IMR-90 (cell line): ENCODE data around the gene ZNF691. TPM values are rescaled to one million over a fixed set of nuclear protein-coding genes. Genes with fewer than 3 reads are reported as not detected.

ENCODE experiments used
- ATAC-seq: fragments of 200-7000 bp; cut with Tn5 transposase; 2 replicates; pipeline ENCODE4 v1.9.1; 2020; ENCODE audit warnings: low read depth, mild to moderate bottlenecking, moderate library complexity
- BruUV-seq: library from RNA; stranded (reverse); fragments of 400-500 nt; replicated peaks from 2 replicates; lab custom pipeline; 2021; lab: Mats Ljungman, UMichigan
- CTCF ChIA-PET: fragments of 300-600 bp; formaldehyde crosslinking; extraction: SDS; loops from one replicate; lab custom pipeline; 2021; ENCODE audit warnings: antibody characterized with exemption; lab: Yijun Ruan, JAX
- POLR2A ChIA-PET: fragments of 300-600 bp; sonication (Branson Sonifier 250); formaldehyde crosslinking; loops from one replicate; lab custom pipeline; 2022; ENCODE audit warnings: antibody characterized with exemption; ENCODE audit not compliant: unreplicated experiment; lab: Charles Lee
- DNase-seq: peaks from one replicate; pipeline ENCODE4 v3.0.0; 2013
- H2AFZ ChIP-seq: replicated peaks from 2 replicates; pipeline ENCODE3; 2013; ENCODE audit warnings: low read length, mild to moderate bottlenecking; ENCODE audit not compliant: poor library complexity
- H2AK5ac ChIP-seq: 2 replicates; pipeline ENCODE4 v1.6.1; 2013; ENCODE audit warnings: low read depth, low read length, inconsistent platforms
- H2AK9ac ChIP-seq: replicated peaks from 2 replicates; pipeline ENCODE3; 2013; ENCODE audit warnings: mild to moderate bottlenecking, low read depth, low read length, moderate library complexity; ENCODE audit not compliant: poor library complexity
- H2BK120ac ChIP-seq: 2 replicates; pipeline ENCODE4 v1.6.1; 2013; ENCODE audit warnings: low read depth, low read length, inconsistent platforms
- H2BK15ac ChIP-seq: 3 replicates; pipeline ENCODE4 v1.6.1; 2013; ENCODE audit warnings: low read depth, low read length, inconsistent platforms
- H2BK20ac ChIP-seq: 2 replicates; pipeline ENCODE4 v1.6.1; 2013; ENCODE audit warnings: low read depth, mild to moderate bottlenecking, inconsistent platforms, low read length, moderate library complexity
- H2BK5ac ChIP-seq: 2 replicates; pipeline ENCODE4 v1.6.1; 2013; ENCODE audit warnings: mild to moderate bottlenecking, low read depth, low read length, inconsistent platforms; ENCODE audit not compliant: poor library complexity, severe bottlenecking
- H3K14ac ChIP-seq: replicated peaks from 2 replicates; pipeline ENCODE4 v1.6.1; 2013; ENCODE audit warnings: low read depth, low read length, inconsistent platforms
- H3K18ac ChIP-seq: 2 replicates; pipeline ENCODE4 v1.6.1; 2013; ENCODE audit warnings: low read depth, low read length, control low read depth
- H3K23ac ChIP-seq: 2 replicates; pipeline ENCODE4 v1.6.1; 2013; ENCODE audit warnings: low read depth, low read length, inconsistent platforms
- H3K27ac ChIP-seq: 2 replicates; pipeline ENCODE4 v1.5.1; 2013; ENCODE audit warnings: mild to moderate bottlenecking, control low read depth, low read length; ENCODE audit not compliant: insufficient read depth
- H3K27me3 ChIP-seq: 2 replicates; pipeline ENCODE4 v1.6.1; 2013; ENCODE audit warnings: low read length; ENCODE audit not compliant: control insufficient read depth, insufficient read depth
- H3K36me3 ChIP-seq: 2 replicates; pipeline ENCODE4 v1.6.1; 2013; ENCODE audit warnings: low read length, mixed read lengths; ENCODE audit not compliant: control insufficient read depth, insufficient read depth
- H3K4ac ChIP-seq: 2 replicates; pipeline ENCODE4 v1.6.1; 2013; ENCODE audit warnings: low read depth, low read length, inconsistent platforms
- H3K4me1 ChIP-seq: 2 replicates; pipeline ENCODE4 v1.6.1; 2013; ENCODE audit warnings: low read length, mixed read lengths; ENCODE audit not compliant: control insufficient read depth, insufficient read depth
- H3K4me2 ChIP-seq: 2 replicates; pipeline ENCODE4 v1.6.1; 2013; ENCODE audit warnings: low read depth, mild to moderate bottlenecking, control low read depth, low read length, moderate library complexity
- H3K4me3 ChIP-seq: 2 replicates; pipeline ENCODE4 v1.5.1; 2013; ENCODE audit warnings: low read depth, mild to moderate bottlenecking, control low read depth, low read length, moderate library complexity; ENCODE audit not compliant: insufficient read depth
- H3K56ac ChIP-seq: 2 replicates; pipeline ENCODE4 v1.6.1; 2013; ENCODE audit warnings: low read length, inconsistent platforms; ENCODE audit not compliant: insufficient read depth; ENCODE audit errors: extremely low read depth
- H3K79me1 ChIP-seq, 2 experiments: 2 replicates each; pipeline ENCODE4 v1.6.1; 2013; ENCODE audit warnings: low read length in 2 of 2, inconsistent platforms in 1 of 2, low read depth in 1 of 2
- H3K9ac ChIP-seq: 2 replicates; pipeline ENCODE4 v1.6.1; 2013; ENCODE audit warnings: low read depth, low read length, control low read depth
- H3K9me1 ChIP-seq: 2 replicates; pipeline ENCODE4 v1.6.1; 2013; ENCODE audit warnings: low read length, inconsistent platforms; ENCODE audit not compliant: insufficient read depth
- H3K9me3 ChIP-seq: 2 replicates; pipeline ENCODE4 v1.6.1; 2013; ENCODE audit warnings: low read length; ENCODE audit not compliant: control insufficient read depth, insufficient read depth
- H4K20me1 ChIP-seq: 2 replicates; pipeline ENCODE4 v1.6.1; 2013; ENCODE audit warnings: low read length, inconsistent platforms; ENCODE audit not compliant: insufficient read depth
- H4K5ac ChIP-seq: 2 replicates; pipeline ENCODE4 v1.6.1; 2013; ENCODE audit warnings: mild to moderate bottlenecking, low read depth, low read length, control low read depth
- H4K8ac ChIP-seq, 2 experiments: 2 replicates each; pipeline ENCODE4 v1.6.1; 2013; ENCODE audit warnings: low read depth in 2 of 2, low read length in 2 of 2, control low read depth in 1 of 2, inconsistent platforms in 1 of 2
- H4K91ac ChIP-seq: 2 replicates; pipeline ENCODE4 v1.6.1; 2013; ENCODE audit warnings: low read depth, low read length, inconsistent platforms; ENCODE audit not compliant: insufficient read depth
- BHLHE40 ChIP-seq: fragments of 150-350 bp; IDR thresholded peaks from 2 replicates; pipeline ENCODE4 v1.6.1; 2016; ENCODE audit warnings: mild to moderate bottlenecking, low read depth, low read length
- CEBPB ChIP-seq: IDR thresholded peaks from 2 replicates; pipeline ENCODE4 v1.6.1; 2012; ENCODE audit warnings: low read depth, low read length, improper control_type of control experiment
- CHD1 ChIP-seq: IDR thresholded peaks from 2 replicates; pipeline ENCODE4 v1.6.1; 2012; ENCODE audit warnings: low read depth, low read length, improper control_type of control experiment
- CTCF ChIP-seq: conservative IDR thresholded peaks from 2 replicates; pipeline ENCODE4 v1.5.1; 2012; ENCODE audit warnings: mild to moderate bottlenecking, low read depth, low read length, improper control_type of control experiment
- ELK1 ChIP-seq: fragments of 150-350 bp; IDR thresholded peaks from 2 replicates; pipeline ENCODE4 v1.6.1; 2016; ENCODE audit warnings: low read depth, mild to moderate bottlenecking, low read length, moderate library complexity, borderline replicate concordance
- FOS ChIP-seq: fragments of 150-350 bp; IDR thresholded peaks from 2 replicates; pipeline ENCODE4 v1.6.1; 2016; ENCODE audit warnings: low read depth, low read length
- MAFK ChIP-seq: IDR thresholded peaks from 2 replicates; pipeline ENCODE4 v1.6.1; 2012; ENCODE audit warnings: low read depth, low read length, improper control_type of control experiment
- MXI1 ChIP-seq: IDR thresholded peaks from 2 replicates; pipeline ENCODE4 v1.6.1; 2012; ENCODE audit warnings: low read depth, mild to moderate bottlenecking, low read length, moderate library complexity, borderline replicate concordance
- NFE2L2 ChIP-seq: fragments of 150-350 bp; IDR thresholded peaks from 2 replicates; pipeline ENCODE4 v1.6.1; 2016; ENCODE audit warnings: low read depth, mild to moderate bottlenecking, low read length
- POLR2A ChIP-seq: IDR thresholded peaks from 2 replicates; pipeline ENCODE4 v1.6.1; 2012; ENCODE audit warnings: mild to moderate bottlenecking, low read depth, low read length
- RAD21 ChIP-seq: IDR thresholded peaks from 2 replicates; pipeline ENCODE4 v1.6.1; 2012; ENCODE audit warnings: low read length, improper control_type of control experiment
- RCOR1 ChIP-seq: IDR thresholded peaks from 2 replicates; pipeline ENCODE4 v1.6.1; 2012; ENCODE audit warnings: mild to moderate bottlenecking, low read length, improper control_type of control experiment; ENCODE audit not compliant: insufficient replicate concordance
- RFX5 ChIP-seq: IDR thresholded peaks from 2 replicates; pipeline ENCODE4 v1.8.0; 2012; ENCODE audit warnings: low read depth, mild to moderate bottlenecking, low read length, moderate library complexity
- SMC3 ChIP-seq: fragments of 150-350 bp; IDR thresholded peaks from 2 replicates; pipeline ENCODE4 v1.6.1; 2016; ENCODE audit warnings: low read depth, mild to moderate bottlenecking, antibody characterized with exemption, low read length, moderate library complexity
- WGBS, 2 experiments: methylation state at CpG; one replicate each; pipeline versions ENCODE4 v1.1.5 to v1.1.7; 2013; ENCODE audit warnings: missing lambda C conversion rate in 2 of 2; ENCODE audit not compliant: insufficient read length in 1 of 2; ENCODE audit errors: extremely low coverage in 2 of 2; 5-methylcytosine and 5-hydroxymethylcytosine counted together
- dilution Hi-C: fragments of 300-500 bp; cut with HindIII; formaldehyde crosslinking; loops from one replicate; pipeline ENCODE4 v1.14.3; 2018; ENCODE audit warnings: low sequenced_read_pairs; ENCODE audit not compliant: unreplicated experiment
- in situ Hi-C: fragments of 300-500 bp; cut with MboI; formaldehyde crosslinking; loops from 3 replicates; pipeline ENCODE4 v1.14.3; 2019; ENCODE audit warnings: low sequenced_read_pairs, inconsistent platforms, mixed read lengths
- intact Hi-C: fragments of 100-400 bp; cut with micrococcal nuclease; formaldehyde crosslinking; loops from 2 replicates; pipeline ENCODE4 v1.10.0; 2022
- polyA plus RNA-seq, 3 experiments: library from polyadenylated mRNA; depleted of rRNA; stranded (reverse); fragments of >200 nt; gene quantifications; 2 replicates each; pipeline ENCODE4 v1.2.3, GENCODE V29; 2012; ENCODE audit warnings: low replicate concordance in 1 of 3
- total RNA-seq: library from RNA; depleted of rRNA; stranded (reverse); fragments of >200 nt; gene quantifications from 2 replicates; pipeline ENCODE4 v1.2.3, GENCODE V29; 2012
- TF ChIP-seq, protein P1 (sequence below): fragments of 150-350 bp; IDR thresholded peaks from 2 replicates; pipeline ENCODE4 v1.6.1; 2017; ENCODE audit warnings: mild to moderate bottlenecking, antibody characterized with exemption, low read length, low read depth

Gene ZNF691
- total and polyA plus RNA-seq, 2 of the 4 experiments (the other 2 are of a cell fraction): 6.8 to 13.6 TPM

DNA sequence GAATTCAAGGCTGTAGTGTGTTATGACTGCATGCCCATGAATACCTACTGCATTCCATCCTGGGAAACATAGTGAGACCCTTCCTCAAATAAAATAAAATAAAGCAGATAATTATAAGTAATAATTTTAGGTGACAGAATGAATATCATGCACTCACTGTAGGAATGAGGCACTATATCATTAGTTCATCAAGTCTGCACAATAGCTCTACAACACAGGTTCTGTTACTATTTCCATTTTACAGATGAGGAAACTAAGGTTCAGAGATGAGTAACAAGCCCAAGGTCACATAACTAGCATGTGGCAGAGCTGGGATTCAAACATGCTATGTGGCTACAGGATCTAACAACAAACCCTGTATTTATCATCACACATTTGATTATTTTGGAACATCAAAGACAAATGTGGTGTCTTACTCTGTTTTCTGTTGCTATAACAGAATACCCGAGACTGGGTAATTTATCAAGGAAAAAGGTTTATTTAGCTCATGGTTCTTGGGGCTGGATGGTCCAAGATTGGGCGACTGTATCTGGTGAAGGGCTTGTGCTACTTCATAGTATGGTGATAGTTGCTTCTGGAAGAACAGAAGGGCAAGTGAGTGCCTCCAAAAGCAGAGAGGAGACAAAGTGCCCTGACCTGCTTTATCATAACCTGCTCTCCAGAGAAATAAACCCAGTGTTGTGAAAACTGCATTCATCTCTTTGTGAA is 4.8 kb upstream of the ZNF691 start:
- no peak overlapping the region for H3K9ac ChIP-seq
- no peak overlapping the region for H3K4ac ChIP-seq
- in situ Hi-C loops: no loop called here
- H3K9me1 ChIP-seq: no peaks in the 10 kb centered on the region
- no peak overlapping the region for H2AK9ac ChIP-seq
- no peak overlapping the region for H2AK5ac ChIP-seq
- no peaks in the 10 kb centered on the region for H3K9me3 ChIP-seq
- H4K20me1 ChIP-seq: no peaks in the 10 kb centered on the region
- CTCF ChIA-PET: interaction anchor here (0.5 kb wide), 1 partner anchor 627 kb away, joined by 3 read pairs; no protein-coding TSS in a partner anchor
- H2BK20ac ChIP-seq: no peak overlapping the region
- BruUV-seq: no TSS peak
- H2BK120ac ChIP-seq: no peak overlapping the region
- no peak overlapping the region for H2AFZ ChIP-seq
- no peak overlapping the region for H3K56ac ChIP-seq
- no peak overlapping the region for H3K23ac ChIP-seq
- H3K18ac ChIP-seq: no peak overlapping the region
- intact Hi-C loops: loop anchor here (10.0 kb wide), 1 partner anchor 157 kb away; the partner anchor contains the start of gene YBX1
- H3K27ac ChIP-seq: no peak overlapping the region
- peaks cover 10% of the 10 kb centered on the region for H3K36me3 ChIP-seq
- H2BK5ac ChIP-seq: no peak overlapping the region
- dilution Hi-C loops: no loop called here
- H4K5ac ChIP-seq: no peak overlapping the region
- no peak overlapping the region for H2BK15ac ChIP-seq
- no peaks in the 10 kb centered on the region for H3K27me3 ChIP-seq
- peaks cover 2% of the 10 kb centered on the region; the same call in 1 of the 2 replicates for H3K4me1 ChIP-seq
- no peak overlapping the region for H3K4me3 ChIP-seq
- H4K91ac ChIP-seq: no peak overlapping the region
- DNase-seq: no peak
- peaks cover under 1 to 8% of the 10 kb centered on the region in 2 experiments; a peak in 3 of 4 replicates for H3K79me1 ChIP-seq
- ATAC-seq: no peak
- H3K14ac ChIP-seq: no peak overlapping the region
- 100% methylated on average over 1 of the region's 2 CpGs; no CpG with 5 or more reads in 1 of the 2 experiments for WGBS, 2 experiments
- POLR2A ChIA-PET: no interaction called here
- H4K8ac ChIP-seq: no peak overlapping the region
- H3K4me2 ChIP-seq: no peak overlapping the region
- TF ChIP-seq POLR2A: no peak
- no peak for TF ChIP-seq MAFK
- no peak for TF ChIP-seq CHD1
- no peak for TF ChIP-seq MXI1
- TF ChIP-seq ELK1: no peak
- TF ChIP-seq CEBPB: no peak
- TF ChIP-seq NFE2L2: no peak
- TF ChIP-seq RAD21: no peak
- no peak for TF ChIP-seq BHLHE40
- TF ChIP-seq RCOR1: no peak
- no peak for TF ChIP-seq SMC3
- TF ChIP-seq, protein P1, sequence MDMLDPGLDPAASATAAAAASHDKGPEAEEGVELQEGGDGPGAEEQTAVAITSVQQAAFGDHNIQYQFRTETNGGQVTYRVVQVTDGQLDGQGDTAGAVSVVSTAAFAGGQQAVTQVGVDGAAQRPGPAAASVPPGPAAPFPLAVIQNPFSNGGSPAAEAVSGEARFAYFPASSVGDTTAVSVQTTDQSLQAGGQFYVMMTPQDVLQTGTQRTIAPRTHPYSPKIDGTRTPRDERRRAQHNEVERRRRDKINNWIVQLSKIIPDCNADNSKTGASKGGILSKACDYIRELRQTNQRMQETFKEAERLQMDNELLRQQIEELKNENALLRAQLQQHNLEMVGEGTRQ: no peak
- no peak for TF ChIP-seq RFX5
- TF ChIP-seq CTCF: no peak
- TF ChIP-seq FOS: no peak
